ENCODE measurements around the gene MARK2.

GRCh38 chr11:63849691-63850090, 10.8 kb downstream of the MARK2 start:
- TF ChIP-seq CTCF (conservative IDR thresholded peaks at IDR 0.05 in 1 of 2, IDR thresholded peaks at IDR 0.05 in 1 of 2; ENCODE audit: low read depth in 1 of 2, low read length in 2 of 2) (no peak), EZH2 (IDR thresholded peaks at IDR 0.05; ENCODE audit: low read length, missing control alignments) (no peak)
